Gastrocnemius medialis (tissue), 4 donors: Measurements from ENCODE around the gene MMP15. TPM values are rescaled to one million over a fixed set of nuclear protein-coding genes. Genes with fewer than 3 reads are reported as not detected.
A peak's percentile ranks its signal among the peaks of the same experiment; 100 is the strongest.

Experiments
- ATAC-seq, 2 donors: fragments of 150-250 bp; one replicate each; pipeline ENCODE4 v1.9.1; 2016
- DNase-seq, 2 donors: peaks; one replicate each; pipeline ENCODE4 v3.0.0-alpha.2; 2019
- H3K27ac ChIP-seq, 4 donors: fragments of 200-600 bp; sonication (generic); 1 replicate in 1 of 4; 2 replicates in 3 of 4; pipeline ENCODE4 v1.5.1; 2016 to 2018; ENCODE audit warnings: mild to moderate bottlenecking in 2 of 4, moderate library complexity in 1 of 4
- H3K27me3 ChIP-seq, 3 donors: fragments of 200-600 bp; sonication (generic) in 2 of 3; 1 replicate in 1 of 3; 2 replicates in 2 of 3; pipeline versions ENCODE4 v1.5.1 to v1.6.0; 2016 to 2019; ENCODE audit warnings: mild to moderate bottlenecking in 1 of 3, moderate library complexity in 1 of 3
- H3K36me3 ChIP-seq, 2 donors: fragments of 200-600 bp; sonication (generic) in 1 of 2; one replicate each; pipeline ENCODE4 v1.5.1; 2017 to 2018
- H3K4me1 ChIP-seq, 2 donors: fragments of 200-600 bp; sonication (generic) in 1 of 2; one replicate each; pipeline ENCODE4 v1.5.1; 2016 to 2017; ENCODE audit warnings: mild to moderate bottlenecking in 2 of 2
- H3K4me3 ChIP-seq, 4 donors: fragments of 200-600 bp; sonication (generic) in 3 of 4; 1 replicate in 1 of 4; 2 replicates in 3 of 4; pipeline ENCODE4 v1.5.1; 2016 to 2019; ENCODE audit warnings: mild to moderate bottlenecking in 2 of 4
- H3K9me3 ChIP-seq, 3 donors: fragments of 200-600 bp; sonication (generic) in 2 of 3; 1 replicate in 1 of 3; 2 replicates in 2 of 3; pipeline ENCODE4 v1.5.1; 2016 to 2019
- POLR2A ChIP-seq, 2 donors: fragments of 450-650 bp; IDR thresholded peaks; one replicate each; pipeline ENCODE4 v1.6.1; 2017; ENCODE audit warnings: antibody characterized with exemption in 2 of 2, mild to moderate bottlenecking in 2 of 2, moderate library complexity in 2 of 2
- in situ Hi-C, 4 donors: fragments of 200-750 bp; cut with MboI; loops; one replicate each; pipeline versions ENCODE4 v1.15.0 to v1.8.0; 2017; ENCODE audit warnings: low sequenced_read_pairs in 4 of 4
- intact Hi-C: fragments of 100-400 bp; cut with DNase I; formaldehyde crosslinking; loops from one replicate; pipeline ENCODE4 v1.15.1; 2023; ENCODE audit warnings: low total_unique reads
- total RNA-seq, 4 donors: library from RNA; depleted of rRNA; stranded (reverse); fragments of >200 nt; gene quantifications; one replicate each; pipeline versions ENCODE4 v1.1.0 to v1.2.3, GENCODE V29; 2016
- TF ChIP-seq, protein P1 (sequence below), 5 experiments: fragments of 450-650 bp in 3 of 5; fragments of 200-600 bp in 2 of 5; sonication (generic) in 2 of 5; IDR thresholded peaks in 4 of 5; conservative IDR thresholded peaks in 1 of 5; 1 replicate in 4 of 5; 2 replicates in 1 of 5; pipeline ENCODE4 v1.5.1; 2016 to 2019; ENCODE audit warnings: antibody characterized with exemption in 5 of 5, mild to moderate bottlenecking in 3 of 5, moderate library complexity in 3 of 5

Gene MMP15
- total RNA-seq, 4 donors from 2014 or later = 2.9 to 8.1 (median 4.9) TPM

- H3K4me1 ChIP-seq = peaks cover 5 to 15% of the 10 kb centered on the region in 2 donors
- peaks cover 15 to 23% (median 23%) of the 10 kb centered on the region in 3 donors for H3K27me3 ChIP-seq
- TF ChIP-seq, protein P1, sequence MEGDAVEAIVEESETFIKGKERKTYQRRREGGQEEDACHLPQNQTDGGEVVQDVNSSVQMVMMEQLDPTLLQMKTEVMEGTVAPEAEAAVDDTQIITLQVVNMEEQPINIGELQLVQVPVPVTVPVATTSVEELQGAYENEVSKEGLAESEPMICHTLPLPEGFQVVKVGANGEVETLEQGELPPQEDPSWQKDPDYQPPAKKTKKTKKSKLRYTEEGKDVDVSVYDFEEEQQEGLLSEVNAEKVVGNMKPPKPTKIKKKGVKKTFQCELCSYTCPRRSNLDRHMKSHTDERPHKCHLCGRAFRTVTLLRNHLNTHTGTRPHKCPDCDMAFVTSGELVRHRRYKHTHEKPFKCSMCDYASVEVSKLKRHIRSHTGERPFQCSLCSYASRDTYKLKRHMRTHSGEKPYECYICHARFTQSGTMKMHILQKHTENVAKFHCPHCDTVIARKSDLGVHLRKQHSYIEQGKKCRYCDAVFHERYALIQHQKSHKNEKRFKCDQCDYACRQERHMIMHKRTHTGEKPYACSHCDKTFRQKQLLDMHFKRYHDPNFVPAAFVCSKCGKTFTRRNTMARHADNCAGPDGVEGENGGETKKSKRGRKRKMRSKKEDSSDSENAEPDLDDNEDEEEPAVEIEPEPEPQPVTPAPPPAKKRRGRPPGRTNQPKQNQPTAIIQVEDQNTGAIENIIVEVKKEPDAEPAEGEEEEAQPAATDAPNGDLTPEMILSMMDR (IDR thresholded peaks at IDR 0.05 in 4 of 5, conservative IDR thresholded peaks at IDR 0.05 in 1 of 5) = no peak
- no peak for TF ChIP-seq POLR2A (IDR thresholded peaks at IDR 0.05)
- H3K9me3 ChIP-seq = no peaks in the 10 kb centered on the region
- H3K36me3 ChIP-seq = no peaks in the 10 kb centered on the region
- DNase-seq (no peak), ATAC-seq (no peak)
- H3K4me3 ChIP-seq = no peak overlapping the region
- intact Hi-C loops = no loop called here
- no peak overlapping the region for H3K27ac ChIP-seq
- in situ Hi-C loops = no loop called here
Observed at GRCh38 chr16:57981636-57982035, 43.9 kb upstream of the MMP15 start.

DNA sequence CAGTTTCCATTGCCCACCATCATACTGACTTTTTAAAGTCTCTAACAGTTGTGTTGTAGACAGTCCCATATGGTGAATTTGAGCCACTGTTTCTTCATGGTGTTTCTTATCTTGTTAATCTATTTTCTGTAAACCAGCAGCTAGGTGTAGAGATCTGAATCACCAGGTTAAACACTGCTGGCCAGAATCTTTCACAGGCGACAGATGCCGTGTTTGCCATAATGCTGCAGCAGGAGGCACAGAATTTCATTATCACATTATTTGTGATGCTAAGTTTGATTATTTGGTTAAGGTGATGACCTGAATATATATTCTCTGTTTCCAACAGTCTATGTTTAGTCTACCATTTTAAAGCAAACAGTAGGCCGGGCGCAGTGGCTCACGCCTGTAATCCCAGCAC, 43.2 kb upstream of the MMP15 start:
- intact Hi-C loops = no loop called here
- Histone ChIP-seq H3K4me1 (peaks cover 5 to 15% of the 10 kb centered on the region in 2 donors), H3K4me3 (no peak overlapping the region), H3K27ac (no peak overlapping the region), H3K36me3 (no peaks in the 10 kb centered on the region), H3K27me3 (peaks cover 15 to 23% (median 23%) of the 10 kb centered on the region in 3 donors), H3K9me3 (no peaks in the 10 kb centered on the region)
- DNase-seq (no peak), ATAC-seq (no peak)
- in situ Hi-C loops = no loop called here
- TF ChIP-seq, protein P1 (IDR thresholded peaks at IDR 0.05 in 4 of 5, conservative IDR thresholded peaks at IDR 0.05 in 1 of 5) = no peak
- no peak for TF ChIP-seq POLR2A (IDR thresholded peaks at IDR 0.05)

DNA sequence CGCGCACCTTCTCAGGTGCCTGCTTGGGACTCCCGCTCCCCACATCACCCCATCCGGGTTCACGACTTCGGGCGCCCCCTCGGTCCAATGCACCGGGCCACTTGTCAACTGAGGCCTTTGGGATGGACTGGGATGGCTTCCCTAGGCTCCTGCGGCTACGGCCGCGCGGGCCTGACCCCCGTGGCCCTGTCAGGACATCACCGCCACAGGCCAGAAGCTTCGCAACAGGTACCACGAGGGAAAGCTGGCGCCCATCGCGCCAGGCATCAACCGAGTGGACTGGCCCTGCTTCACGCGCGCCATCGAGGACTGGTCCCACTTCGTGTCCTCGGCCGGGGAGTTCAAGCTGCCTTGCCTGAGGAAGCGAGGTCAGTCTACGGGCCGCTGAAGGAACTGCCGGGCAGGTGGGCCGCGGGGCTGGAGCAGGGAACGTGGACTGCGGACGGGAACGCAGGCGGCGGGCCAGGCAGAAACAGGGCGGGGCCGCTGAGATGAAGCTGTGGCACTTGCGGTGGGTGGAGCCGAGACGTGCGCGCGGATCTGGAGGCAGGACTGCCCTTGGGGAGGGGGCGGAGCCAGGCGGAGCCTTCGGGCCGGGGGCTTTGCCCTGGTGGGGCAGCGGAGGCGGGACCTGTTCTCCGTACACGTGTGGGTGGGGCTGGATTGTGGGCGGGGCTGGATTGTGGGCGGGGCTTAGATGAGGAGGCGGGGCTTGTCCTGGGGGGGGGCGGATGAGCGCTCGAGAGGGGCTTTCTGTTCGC, 40.9 kb upstream of the MMP15 start:
- DNase-seq = peak; percentile 44 to 63
- peak overlapping the region in 1 of 4 donors; percentile 3 for H3K27ac ChIP-seq
- no peak for TF ChIP-seq POLR2A (IDR thresholded peaks at IDR 0.05)
- TF ChIP-seq, protein P1 (IDR thresholded peaks at IDR 0.05 in 4 of 5, conservative IDR thresholded peaks at IDR 0.05 in 1 of 5) = no peak

GRCh38 chr16:57985204-57986181, 40.1 kb upstream of the MMP15 start:
- peaks cover 15 to 23% (median 23%) of the 10 kb centered on the region in 3 donors for H3K27me3 ChIP-seq
- in situ Hi-C loops = no loop called here
- DNase-seq (no peak), ATAC-seq (peak; percentile 29 to 40)
- peak overlapping the region; percentile 60 to 73 (median 62) for H3K4me3 ChIP-seq
- H3K36me3 ChIP-seq = no peaks in the 10 kb centered on the region
- peak overlapping the region in 1 of 4 donors; percentile 3 for H3K27ac ChIP-seq
- TF ChIP-seq POLR2A (IDR thresholded peaks at IDR 0.05) = no peak
- TF ChIP-seq, protein P1 (IDR thresholded peaks at IDR 0.05 in 4 of 5, conservative IDR thresholded peaks at IDR 0.05 in 1 of 5) = no peak
- peaks cover 5 to 15% of the 10 kb centered on the region in 2 donors for H3K4me1 ChIP-seq
- intact Hi-C loops = no loop called here
- no peaks in the 10 kb centered on the region for H3K9me3 ChIP-seq

More for the DNA sequence above, 40.9 kb upstream of the MMP15 start:
- in situ Hi-C loops = no loop called here
- Histone ChIP-seq H3K27me3 (peaks cover 15 to 23% (median 23%) of the 10 kb centered on the region in 3 donors), H3K36me3 (no peaks in the 10 kb centered on the region), H3K9me3 (no peaks in the 10 kb centered on the region), H3K4me3 (peak overlapping the region; percentile 60 to 73 (median 62)), H3K4me1 (peaks cover 5 to 15% of the 10 kb centered on the region in 2 donors)
- peak; percentile 35 to 85 for ATAC-seq
- intact Hi-C loops = no loop called here
